HG02943 (cell line): ENCODE results near the gene OAF.

ENCODE experiments used
- ATAC-seq: cut with Tn5 transposase; IDR thresholded peaks from one replicate; pipeline ENCODE4 v1.9.1; 2021; ENCODE audit warnings: mild to moderate bottlenecking, low read depth, moderate library complexity; ENCODE audit not compliant: unreplicated experiment

The OAF gene

GRCh38 chr11:120182790-120183491 is 27.9 kb upstream of the OAF start:
- ATAC-seq = no peak

- ATAC-seq = no peak
These were observed 27.1 kb upstream of the OAF start for GRCh38 chr11:120183701-120184141.

GRCh38 chr11:120184371-120184945 is 26.4 kb upstream of the OAF start:
- ATAC-seq = no peak

GRCh38 chr11:120184946-120185705 is 25.7 kb upstream of the OAF start:
- ATAC-seq = no peak

- no peak for ATAC-seq
These were observed 25.0 kb upstream of the OAF start for GRCh38 chr11:120185706-120186455.

GRCh38 chr11:120186456-120186773 is 24.4 kb upstream of the OAF start:
- no peak for ATAC-seq

GRCh38 chr11:120186774-120187591 is 23.8 kb upstream of the OAF start:
- no peak for ATAC-seq

GRCh38 chr11:120188371-120188770 is 22.5 kb upstream of the OAF start:
- ATAC-seq = no peak

GRCh38 chr11:120188811-120189455 is 21.9 kb upstream of the OAF start:
- ATAC-seq = no peak

GRCh38 chr11:120191058-120191457 is 19.8 kb upstream of the OAF start:
- ATAC-seq = no peak

GRCh38 chr11:120192831-120193625 is 17.8 kb upstream of the OAF start:
- no peak for ATAC-seq

- ATAC-seq = no peak
These were observed 16.7 kb upstream of the OAF start for GRCh38 chr11:120194166-120194565.

- no peak for ATAC-seq
These were observed 15.1 kb upstream of the OAF start for GRCh38 chr11:120195601-120196320.

- no peak for ATAC-seq
These were observed 14.0 kb upstream of the OAF start for GRCh38 chr11:120196826-120197225.

GRCh38 chr11:120197251-120197891 is 13.5 kb upstream of the OAF start:
- ATAC-seq = no peak

- no peak for ATAC-seq
These were observed 12.9 kb upstream of the OAF start for GRCh38 chr11:120197977-120198376.

- no peak for ATAC-seq
These were observed 12.4 kb upstream of the OAF start for GRCh38 chr11:120198403-120198786.
